Pulmonary artery endothelial cell (primary cell): ENCODE data around the gene TXNDC12. TPM values are rescaled to one million over a fixed set of nuclear protein-coding genes. Genes with fewer than 3 reads are reported as not detected.
"Not testable (repeated sequence)": the region's sequence is repeated elsewhere in the genome, so short reads cannot be mapped to it uniquely, and the experiment has no call there.

Experiments used
- DNase-seq: peaks from one replicate; pipeline ENCODE4 v3.0.0-alpha.2; 2011; ENCODE audit warnings: low read depth, low spot score
- total RNA-seq: library from RNA; depleted of rRNA; stranded (reverse); fragments of >200 nt; gene quantifications from 2 replicates; pipeline ENCODE4 v1.2.3, GENCODE V29; 2014

TXNDC12 gene
- total RNA-seq, 1 donor from 2014 or later = 22.8 TPM

- DNase-seq = not testable (repeated sequence)
These were observed 5.7 kb downstream of the TXNDC12 start for GRCh38 chr1:52049337-52049736.

DNA sequence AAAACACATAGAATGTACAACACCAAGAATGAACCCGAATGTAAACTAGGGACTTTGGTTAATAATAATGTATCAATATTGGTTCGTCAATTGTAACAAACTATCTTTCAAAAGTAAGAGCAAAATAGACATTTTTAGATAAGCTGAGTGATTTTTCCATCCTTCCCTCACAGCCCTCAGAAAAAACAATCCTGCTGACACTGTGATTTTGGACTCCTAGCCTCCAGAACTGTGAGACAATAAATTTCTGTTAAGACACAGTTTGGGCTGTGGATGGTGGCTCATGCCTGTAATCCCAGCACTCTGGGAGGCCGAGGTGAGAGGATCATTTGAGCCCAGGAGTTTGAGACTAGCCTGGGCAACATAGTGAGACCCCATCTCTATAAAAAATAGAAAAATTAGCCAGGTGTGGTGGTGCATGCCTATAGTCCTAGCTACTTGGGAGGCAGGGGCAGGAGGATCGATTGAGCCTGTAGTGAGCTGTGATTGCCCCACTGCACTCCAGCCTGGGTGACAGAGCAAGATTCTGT, 9.3 kb downstream of the TXNDC12 start:
- DNase-seq = not testable (repeated sequence)

- DNase-seq = no peak
These were observed 9.8 kb downstream of the TXNDC12 start for GRCh38 chr1:52045236-52045635.

- DNase-seq = no peak
These were observed 13.3 kb downstream of the TXNDC12 start for GRCh38 chr1:52041551-52042185.

DNA sequence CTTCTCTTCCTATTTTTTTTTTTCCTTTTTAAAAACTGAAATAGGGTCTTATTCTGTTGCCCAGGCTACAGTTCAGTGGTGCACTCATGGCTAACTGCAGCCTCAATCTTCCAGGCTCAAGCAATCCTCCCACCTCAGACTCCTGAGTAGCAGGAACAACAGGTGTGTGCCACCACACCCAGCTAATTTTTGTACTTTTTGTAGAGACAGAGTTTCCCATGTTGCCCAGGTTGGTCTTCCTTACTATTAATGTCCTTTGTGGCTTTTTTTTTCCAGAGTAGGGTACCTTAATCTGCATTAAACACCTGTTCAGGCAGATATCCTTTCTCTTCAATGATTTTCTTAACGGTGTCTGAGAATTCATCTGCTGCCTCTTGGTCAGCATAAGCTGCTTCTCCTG, 17.1 kb downstream of the TXNDC12 start:
- no peak for DNase-seq

DNA sequence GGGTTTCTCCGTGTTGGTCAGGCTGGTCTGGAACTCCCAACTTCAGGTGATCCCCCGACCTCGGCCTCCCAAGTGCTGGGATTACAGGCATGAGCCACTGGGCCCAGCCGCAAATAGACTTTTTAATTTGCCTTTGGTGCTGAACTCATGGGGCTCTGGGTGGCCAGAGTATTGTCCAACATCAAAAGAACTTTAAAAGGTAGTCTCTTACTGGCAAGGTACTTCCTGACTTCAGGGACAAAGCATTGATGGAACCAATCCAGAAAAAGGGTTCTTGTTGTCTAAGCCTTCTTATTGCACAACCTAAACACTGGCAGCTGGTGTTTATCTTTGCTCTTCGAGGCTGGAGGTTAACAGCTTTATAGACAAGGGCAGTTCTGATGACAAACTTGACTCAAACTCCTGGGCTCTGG, 17.6 kb downstream of the TXNDC12 start:
- no peak for DNase-seq

DNA sequence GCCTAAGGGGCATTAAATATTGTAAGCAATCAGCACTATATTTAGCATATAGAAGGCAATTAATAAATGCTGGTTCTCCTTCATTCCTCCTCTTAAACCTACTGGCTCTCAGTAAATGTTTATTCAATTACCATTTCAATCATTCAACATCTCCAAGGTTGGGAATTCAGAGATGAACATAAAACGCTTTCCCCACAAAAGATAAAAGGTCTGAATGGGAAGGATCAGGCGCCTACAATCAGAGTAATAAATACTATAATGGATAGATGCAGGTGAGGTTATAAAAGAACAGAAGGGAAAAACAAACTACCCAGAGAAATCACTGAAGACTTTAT, 21.0 kb downstream of the TXNDC12 start:
- DNase-seq = no peak

GRCh38 chr1:52033190-52034049, 21.6 kb downstream of the TXNDC12 start, which contains the start of gene KTI12:
Gene KTI12, minus strand, starts transcription at chr1:52033810. Its CDS starts 49 bp downstream, at chr1:52033761.
- DNase-seq = peak; percentile 79

DNA sequence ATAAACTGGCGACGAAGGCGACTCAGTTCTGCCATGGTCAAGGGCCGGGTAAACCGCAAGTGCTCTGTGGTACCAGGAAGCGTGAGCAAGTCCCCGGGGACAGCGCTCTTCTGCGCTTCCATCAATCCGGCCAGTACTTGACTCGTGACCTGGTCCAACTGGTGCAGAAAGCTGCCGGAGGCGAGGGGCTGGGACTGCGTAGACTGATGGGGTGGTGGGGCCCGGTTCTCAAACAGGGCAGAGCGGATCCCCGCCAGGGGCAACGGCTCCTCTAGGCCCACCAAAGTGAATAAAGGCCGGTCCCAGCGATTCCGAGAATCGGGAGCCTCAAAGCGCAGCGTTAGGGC, 22.2 kb downstream of the TXNDC12 start:
- DNase-seq = no peak

DNA sequence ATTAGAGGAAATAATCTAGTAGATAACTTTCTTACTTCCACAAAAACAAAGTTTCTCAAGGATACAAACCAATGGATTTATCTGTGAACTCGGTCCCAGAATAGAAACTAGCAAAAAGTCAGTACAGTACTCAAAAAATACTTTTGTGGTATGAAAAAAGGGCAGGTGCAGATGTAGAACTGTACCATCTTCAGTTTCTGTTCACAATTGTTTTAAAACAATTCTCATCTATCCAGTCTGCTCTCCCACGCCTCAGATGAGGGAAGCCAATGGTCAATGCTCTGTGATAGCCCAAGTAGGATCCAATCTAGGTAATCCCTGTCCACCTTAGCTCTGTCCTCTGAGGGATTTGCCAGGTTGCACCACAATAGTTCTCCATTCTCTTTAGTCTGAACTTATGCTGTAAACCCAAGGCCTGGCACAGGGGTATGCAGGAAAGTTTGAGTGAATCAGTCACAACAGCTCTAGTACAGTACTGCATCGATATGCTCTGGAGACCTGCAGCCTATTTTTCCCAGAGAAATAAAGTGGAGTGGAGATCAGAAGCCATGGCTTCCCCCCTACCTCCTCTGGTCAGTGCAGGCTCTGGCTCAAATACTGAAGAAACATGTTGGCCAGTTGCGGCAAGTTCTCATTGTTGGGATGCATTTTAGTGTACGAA, 22.7 kb downstream of the TXNDC12 start:
- DNase-seq = no peak

DNA sequence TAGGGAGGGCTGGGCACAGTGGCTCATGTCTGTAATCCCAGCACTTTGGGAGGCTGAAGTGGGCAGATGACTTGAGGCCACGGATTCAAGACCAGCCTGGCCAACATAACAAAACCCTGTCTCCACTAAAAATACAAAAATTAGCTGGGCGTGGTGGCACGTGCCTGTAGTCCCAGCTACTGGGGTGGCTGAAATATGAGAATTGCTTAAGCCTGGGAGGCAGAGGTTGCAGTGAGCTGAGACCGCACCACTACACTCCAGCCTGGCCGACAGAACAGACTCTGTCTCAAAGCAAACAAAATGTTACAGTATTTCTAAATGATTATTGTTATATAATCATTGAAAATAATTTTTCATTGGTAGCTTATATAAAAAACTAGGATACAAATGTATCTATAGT, 26.2 kb downstream of the TXNDC12 start:
- not testable (repeated sequence) for DNase-seq

DNA sequence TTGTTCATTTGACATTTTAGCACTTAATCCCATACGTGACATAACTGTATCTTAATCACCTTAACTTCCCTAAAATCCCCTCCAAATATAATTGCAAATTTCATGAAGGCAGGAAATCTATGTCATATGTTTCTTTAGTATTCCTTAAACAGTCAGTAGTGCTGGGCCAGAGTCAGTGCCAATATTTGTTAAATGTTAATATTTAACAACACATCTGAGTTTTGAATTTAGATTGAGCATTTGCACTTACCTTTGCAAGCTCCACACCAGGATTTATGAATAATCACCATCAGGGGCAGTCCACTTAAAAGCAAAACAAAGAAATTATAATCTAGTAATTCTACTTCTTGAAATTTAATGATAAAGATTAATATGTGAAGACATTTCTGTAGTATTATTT, 26.7 kb downstream of the TXNDC12 start:
- DNase-seq = no peak

GRCh38 chr1:52026278-52026677, 28.7 kb downstream of the TXNDC12 start:
- no peak for DNase-seq

DNA sequence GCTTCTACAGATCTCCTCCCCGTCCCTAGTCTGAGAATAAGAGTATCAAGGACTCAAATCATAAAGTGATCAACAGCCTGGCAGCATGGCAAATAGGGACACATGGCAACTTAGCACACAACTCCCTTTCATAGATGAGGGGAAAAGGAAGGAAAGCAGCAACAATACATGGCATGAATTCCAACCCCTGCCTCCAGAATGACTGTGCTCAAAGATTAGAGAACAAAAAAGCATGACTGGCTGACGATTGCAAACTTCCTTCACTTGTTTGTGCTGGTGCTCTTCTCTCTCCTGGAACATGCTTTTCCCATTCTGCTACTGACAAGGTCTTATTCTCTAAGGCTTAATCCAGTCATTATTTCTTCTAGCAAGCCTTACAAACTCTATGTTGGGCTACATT, 32.9 kb downstream of the TXNDC12 start:
- DNase-seq = peak; percentile 61

DNA sequence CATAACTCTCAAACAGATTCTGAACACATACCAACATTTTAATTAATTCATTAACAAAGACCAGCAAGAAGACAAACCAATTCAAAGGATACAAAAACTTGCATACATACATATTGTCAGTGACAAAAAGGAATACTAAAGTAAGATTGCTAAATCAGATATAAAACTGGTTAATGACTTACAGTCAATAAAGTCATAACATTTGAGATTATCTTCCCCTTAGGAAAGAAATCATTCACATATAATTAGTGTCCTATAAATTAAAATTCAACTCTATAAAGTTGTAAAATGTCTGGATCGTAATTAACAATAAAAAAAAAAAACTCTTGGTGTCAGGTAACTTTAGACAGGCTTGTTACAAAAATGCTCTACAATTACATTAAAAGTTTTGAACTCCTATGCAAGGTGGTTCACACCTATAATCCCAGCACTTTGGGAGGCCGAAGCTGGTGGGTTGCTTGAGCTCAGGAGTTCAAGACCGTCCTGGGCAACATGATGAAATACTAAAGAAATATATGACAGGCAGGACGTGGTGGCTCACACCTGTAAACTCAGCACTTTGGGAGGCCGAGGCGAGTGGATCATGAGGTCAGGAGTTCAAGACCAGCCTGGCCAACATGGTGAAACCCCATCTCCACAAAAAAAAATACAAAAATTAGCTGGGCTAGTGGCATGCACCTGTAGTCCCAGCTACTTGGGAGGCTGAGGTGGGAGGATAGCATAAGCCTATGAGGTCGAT, 46.8 kb downstream of the TXNDC12 start:
- DNase-seq = no peak

DNA sequence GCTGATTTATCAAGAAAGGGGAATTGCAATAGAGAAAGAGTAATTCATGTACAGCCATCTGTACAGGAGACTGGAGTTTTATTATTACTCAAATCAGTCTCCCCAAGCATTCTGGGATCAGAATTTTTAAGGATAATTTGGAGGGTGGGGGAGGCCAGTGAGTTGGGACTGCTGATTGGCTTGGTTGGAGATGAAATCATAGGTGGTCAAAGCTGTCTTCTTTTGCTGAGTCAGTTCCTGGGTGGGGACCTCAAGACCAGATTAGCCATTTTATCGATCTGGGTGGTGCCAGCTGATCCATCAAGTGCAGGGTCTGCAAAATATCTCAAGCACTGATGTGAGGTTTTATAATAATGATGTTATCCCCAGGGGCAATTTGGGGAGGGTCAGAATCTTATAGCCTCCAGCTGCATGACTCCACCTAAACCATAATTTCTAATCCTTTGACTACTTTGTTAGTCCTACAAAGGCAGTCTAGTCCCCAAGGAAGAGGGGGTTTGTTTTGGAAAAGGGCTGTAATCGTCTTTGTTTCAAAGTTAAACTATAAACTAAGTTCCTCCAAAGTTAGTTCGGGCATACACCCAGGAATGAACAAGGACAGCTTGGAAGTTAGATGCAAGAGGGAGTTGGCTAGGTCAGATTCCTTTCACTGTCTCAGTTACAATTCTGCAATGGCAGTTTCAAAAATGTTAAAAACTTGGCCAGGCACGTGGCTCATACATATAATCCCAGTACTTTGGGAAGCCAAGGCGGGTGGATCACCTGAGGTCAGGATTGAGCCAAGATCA, 47.6 kb downstream of the TXNDC12 start:
- DNase-seq = no peak

DNA sequence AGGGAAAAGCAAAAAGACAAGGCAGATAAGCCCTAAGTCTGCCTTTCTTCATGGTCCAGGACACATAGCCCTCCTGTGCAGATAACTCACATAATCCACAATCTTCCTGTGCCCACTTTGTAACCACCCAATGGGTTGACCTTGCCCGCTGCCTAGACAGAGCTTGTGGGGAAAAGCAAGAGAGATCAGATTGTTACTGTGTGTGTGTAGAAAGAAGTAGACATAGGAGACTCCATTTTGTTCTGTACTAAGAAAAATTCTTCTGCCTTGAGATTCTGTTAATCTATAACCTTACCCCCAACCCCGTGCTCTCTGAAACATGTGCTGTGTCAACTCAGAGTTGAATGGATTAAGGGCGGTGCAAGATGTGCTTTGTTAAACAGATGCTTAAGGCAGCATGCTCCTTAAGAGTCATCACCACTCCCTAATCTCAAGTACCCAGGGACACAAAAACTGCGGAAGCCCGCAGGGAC, 48.9 kb downstream of the TXNDC12 start:
- not testable (repeated sequence) for DNase-seq

- DNase-seq = not testable (repeated sequence)
These were observed 49.4 kb downstream of the TXNDC12 start for GRCh38 chr1:52005548-52005947.

- DNase-seq = no peak
These were observed 51.1 kb downstream of the TXNDC12 start for GRCh38 chr1:52003877-52004276.
